Adrenal gland (tissue), 12 donors: Measurements from ENCODE around the gene SYNPO. TPM values are rescaled to one million over a fixed set of nuclear protein-coding genes. Genes with fewer than 3 reads are reported as not detected.

ENCODE experiments used
- DNase-seq, 7 donors: peaks; one replicate each; pipeline ENCODE4 v3.0.0-alpha.2; 2019 to 2020
- H3K27ac ChIP-seq, 5 donors: fragments of 200-600 bp; sonication (generic) in 4 of 5; 1 replicate in 3 of 5; 2 replicates in 2 of 5; pipeline versions ENCODE4 v1.5.1 to v1.8.0; 2016 to 2020; ENCODE audit warnings: mild to moderate bottlenecking in 1 of 5
- H3K27me3 ChIP-seq: fragments of 200-600 bp; 2 replicates; pipeline ENCODE4 v1.8.0; 2021
- H3K36me3 ChIP-seq, 2 donors: fragments of 200-600 bp; replicated peaks in 1 of 2; 1 replicate in 1 of 2; 2 replicates in 1 of 2; pipeline versions ENCODE4 v1.5.1 to v1.8.0; 2018 to 2022
- H3K4me1 ChIP-seq, 2 donors: fragments of 200-600 bp; replicated peaks in 1 of 2; 1 replicate in 1 of 2; 2 replicates in 1 of 2; pipeline versions ENCODE4 v1.5.1 to v1.8.0; 2018 to 2021
- H3K4me3 ChIP-seq, 4 donors: fragments of 200-600 bp; sonication (generic) in 3 of 4; one replicate each; pipeline ENCODE4 v1.5.1; 2016 to 2018
- H3K9me3 ChIP-seq, 3 donors: fragments of 200-600 bp; sonication (generic) in 1 of 3; replicated peaks in 1 of 3; 1 replicate in 2 of 3; 2 replicates in 1 of 3; pipeline versions ENCODE4 v1.5.1 to v1.8.0; 2016 to 2021
- CTCF ChIP-seq, 6 experiments: fragments of 450-650 bp in 4 of 6; fragments of 200-600 bp in 2 of 6; sonication (generic) in 1 of 6; IDR thresholded peaks; 1 replicate in 5 of 6; 2 replicates in 1 of 6; pipeline versions ENCODE4 v1.5.1 to v1.8.0; 2016 to 2021; ENCODE audit warnings: antibody characterized with exemption in 6 of 6, mild to moderate bottlenecking in 2 of 6, moderate library complexity in 1 of 6
- POLR2A ChIP-seq, 2 donors: fragments of 450-650 bp; IDR thresholded peaks; one replicate each; pipeline ENCODE4 v1.6.1; 2017; ENCODE audit warnings: antibody characterized with exemption in 2 of 2, mild to moderate bottlenecking in 2 of 2, moderate library complexity in 1 of 2
- WGBS, 4 donors: extraction: QIAGEN DNeasy Blood & Tissue Kit in 2 of 4; methylation state at CpG; one replicate each; pipeline versions ENCODE4 v1.1.5 to v1.1.7; 2013 to 2017; 5-methylcytosine and 5-hydroxymethylcytosine counted together
- intact Hi-C, 2 donors: fragments of 100-400 bp; cut with DNase I; formaldehyde crosslinking; loops; one replicate each; pipeline versions ENCODE4 v1.14.1 to v1.15.0; 2022 to 2023
- polyA plus RNA-seq, 3 donors: library from polyadenylated mRNA; stranded (reverse); fragments of 200-250 nt in 2 of 3; fragments of 350-450 nt in 1 of 3; fragmentation: Illumina TruSeq in 1 of 3; extraction: RNeasy Lipid Tissue Mini Kit (QIAGEN cat#74804) in 1 of 3; gene quantifications; one replicate each; pipeline ENCODE4 v1.2.3, GENCODE V29; 2013 to 2014
- total RNA-seq, 9 donors: library from RNA; depleted of rRNA in 4 of 9; stranded (reverse); fragments of >200 nt in 4 of 9; fragments of 120-200 nt in 1 of 9; fragmentation: NEBNext Ultra II Directional in 1 of 9; extraction: Animal tissue kit (Norgen Biotek cat#: 25700) in 1 of 9; gene quantifications; one replicate each; pipeline versions ENCODE4 v1.1.0 to v1.2.4, GENCODE V29; 2013 to 2023
- donor health status: healthy with polysubstance abuse.
- donor health status: Bipolar disorder and iron deficiency.
- donor health status: DM: yes; HTN: yes; CAD: no.
- donor health status: DM: no; HTN: no; CAD: no.
- donor health status: DM: no; HTN: no; CAD: no.
- donor health status: DM: yes; HTN: yes; CAD: no.

Gene SYNPO
- total and polyA plus RNA-seq, 12 donors = 10.0 to 293 (median 104) TPM

GRCh38 chr5:150599917-150600511 is 40.4 kb upstream of the SYNPO start:
- no peaks in the 10 kb centered on the region for H3K36me3 ChIP-seq
- peaks cover 3 to 21% of the 10 kb centered on the region in 2 donors for H3K4me1 ChIP-seq
- H3K9me3 ChIP-seq = no peaks in the 10 kb centered on the region
- WGBS, 4 donors = 48 to 64% (median 51%) methylated on average over 5 to 11 of the region's 11 CpGs
- H3K27me3 ChIP-seq = no peaks in the 10 kb centered on the region
- no peak overlapping the region for H3K4me3 ChIP-seq
- H3K27ac ChIP-seq = peak overlapping the region in 1 of 5 donors; percentile 27
- intact Hi-C loops = no loop called here
- TF ChIP-seq POLR2A (IDR thresholded peaks at IDR 0.05) (no peak), CTCF (IDR thresholded peaks at IDR 0.05) (no peak)
- peak; percentile 75 to 88 (median 83) for DNase-seq

- WGBS, 4 donors = 77 to 82% (median 81%) methylated on average over 12 to 25 of the region's 25 CpGs
- no peak for DNase-seq
- no peak for TF ChIP-seq CTCF (IDR thresholded peaks at IDR 0.05)
- TF ChIP-seq POLR2A (IDR thresholded peaks at IDR 0.05) = no peak
- Histone ChIP-seq H3K27ac (peak overlapping the region in 1 of 5 donors; percentile 10), H3K27me3 (no peaks in the 10 kb centered on the region), H3K4me1 (peaks cover 3 to 21% of the 10 kb centered on the region in 2 donors), H3K9me3 (no peaks in the 10 kb centered on the region), H3K4me3 (no peak overlapping the region), H3K36me3 (no peaks in the 10 kb centered on the region)
- intact Hi-C loops = no loop called here
Measured at GRCh38 chr5:150600616-150601490, 39.6 kb upstream of the SYNPO start.

- no peak for TF ChIP-seq CTCF (IDR thresholded peaks at IDR 0.05)
- TF ChIP-seq POLR2A (IDR thresholded peaks at IDR 0.05) = no peak
- Histone ChIP-seq H3K4me1 (peaks cover 3 to 21% of the 10 kb centered on the region in 2 donors), H3K36me3 (no peaks in the 10 kb centered on the region), H3K9me3 (no peaks in the 10 kb centered on the region), H3K27me3 (no peaks in the 10 kb centered on the region), H3K27ac (peak overlapping the region in 1 of 5 donors; percentile 10), H3K4me3 (no peak overlapping the region)
- intact Hi-C loops = no loop called here
- DNase-seq = no peak
- WGBS, 4 donors = 84 to 91% (median 89%) methylated on average over 16 of the region's 16 CpGs
Measured at GRCh38 chr5:150601491-150602345, 38.7 kb upstream of the SYNPO start.

- intact Hi-C loops = no loop called here
- H3K27ac ChIP-seq = peak overlapping the region in 2 of 5 donors; percentile 46 to 73
- DNase-seq = peak in 5 of 7 donors; percentile 59 to 84 (median 66)
- H3K9me3 ChIP-seq = no peaks in the 10 kb centered on the region
- 32 to 49% (median 43%) methylated on average over 1 to 4 of the region's 4 CpGs for WGBS, 4 donors
- no peak overlapping the region for H3K4me3 ChIP-seq
- no peak for TF ChIP-seq CTCF (IDR thresholded peaks at IDR 0.05)
- TF ChIP-seq POLR2A (IDR thresholded peaks at IDR 0.05) = no peak
- H3K27me3 ChIP-seq = no peaks in the 10 kb centered on the region
- peaks cover 3 to 21% of the 10 kb centered on the region in 2 donors for H3K4me1 ChIP-seq
- H3K36me3 ChIP-seq = no peaks in the 10 kb centered on the region
Measured at GRCh38 chr5:150603052-150603451, 37.4 kb upstream of the SYNPO start.
